Mesenteric fat pad (tissue), 1 donor: ENCODE data around the gene GGT5. TPM values are rescaled to one million over a fixed set of nuclear protein-coding genes. Genes with fewer than 3 reads are reported as not detected.

ENCODE experiments used
- DNase-seq: peaks from one replicate; pipeline ENCODE4 v3.0.0-alpha.2; 2020; ENCODE audit warnings: low spot score
- total RNA-seq: library from RNA; stranded (reverse); fragmentation: NEBNext Ultra II Directional; extraction: Animal tissue kit (Norgen Biotek cat#: 25700); gene quantifications from one replicate; pipeline ENCODE4 v1.2.1, GENCODE V29; 2021
- donor health status: DM: yes; HTN: yes; CAD: no.

Gene GGT5
- total RNA-seq, 1 donor from 2014 or later, result 45.4 TPM

GRCh38 chr22:24170188-24170587, 74.7 kb downstream of the GGT5 start:
- no peak for DNase-seq

Other genes with a start within 250 kb of the GGT5 start
- not detected for gene GSTT4, start 239.6 kb downstream of the GGT5 start, total RNA-seq
- 41.7 TPM for gene CABIN1, start 233.8 kb downstream of the GGT5 start, total RNA-seq
- gene SUSD2, start 63.6 kb downstream of the GGT5 start, total RNA-seq, result 5.9 TPM
- gene SPECC1L, start 25.7 kb upstream of the GGT5 start, total RNA-seq, result 69.2 TPM
- 2.6 TPM for gene ADORA2A, start 182.5 kb upstream of the GGT5 start, total RNA-seq